Vagina (tissue), 2 donors: Measurements from ENCODE around the gene OR2T6.

Experiments
- CTCF ChIP-seq, 3 experiments: fragments of 450-650 bp in 2 of 3; fragments of 200-600 bp in 1 of 3; sonication (generic) in 1 of 3; IDR thresholded peaks; one replicate each; pipeline ENCODE4 v1.5.1; 2017 to 2019; ENCODE audit warnings: antibody characterized with exemption in 3 of 3, mild to moderate bottlenecking in 2 of 3, moderate library complexity in 2 of 3
- POLR2A ChIP-seq, 2 donors: fragments of 450-650 bp; IDR thresholded peaks; one replicate each; pipeline ENCODE4 v1.6.1; 2017; ENCODE audit warnings: antibody characterized with exemption in 2 of 2, mild to moderate bottlenecking in 2 of 2, moderate library complexity in 2 of 2
- POLR2AphosphoS5 ChIP-seq, 2 donors: sonication (generic); formaldehyde crosslinking; IDR thresholded peaks; one replicate each; pipeline ENCODE4 v1.9.0; 2017; ENCODE audit warnings: antibody characterized with exemption in 2 of 2, mild to moderate bottlenecking in 2 of 2, low read depth in 1 of 2; ENCODE audit not compliant: insufficient read depth in 1 of 2

- TF ChIP-seq CTCF (IDR thresholded peaks at IDR 0.05) (no peak), POLR2A (IDR thresholded peaks at IDR 0.05) (no peak), POLR2AphosphoS5 (IDR thresholded peaks at IDR 0.05; ENCODE audit: insufficient read depth in 1 of 2, low read depth in 1 of 2) (no peak)
Observed at GRCh38 chr1:248375446-248375845, at the start of gene OR2T6.
